KMS-11 (cell line): ENCODE results near the gene PLEKHN1.
"Not testable (repeated sequence)": the region's sequence is repeated elsewhere in the genome, so short reads cannot be mapped to it uniquely, and the experiment has no call there.

Experiments used
- H2AFZ ChIP-seq: fragments of 200-600 bp; sonication (generic); 2 replicates; pipeline ENCODE4 v1.6.1; 2016; ENCODE audit warnings: antibody characterized with exemption, mixed run types, low read depth
- H3K27ac ChIP-seq: fragments of 200-600 bp; sonication (generic); 2 replicates; pipeline ENCODE4 v1.6.1; 2016; ENCODE audit warnings: mild to moderate bottlenecking, mixed run types
- H3K27me3 ChIP-seq: fragments of 200-600 bp; sonication (generic); 2 replicates; pipeline ENCODE4 v1.6.1; 2017; ENCODE audit warnings: mild to moderate bottlenecking, low read depth, mixed run types, moderate library complexity; ENCODE audit not compliant: insufficient read depth
- H3K36me3 ChIP-seq: fragments of 200-600 bp; sonication (generic); 2 replicates; pipeline ENCODE4 v1.6.1; 2017; ENCODE audit warnings: mild to moderate bottlenecking, mixed run types; ENCODE audit not compliant: insufficient read depth
- H3K4me1 ChIP-seq: fragments of 200-600 bp; sonication (generic); 2 replicates; pipeline ENCODE4 v1.6.1; 2016; ENCODE audit warnings: mild to moderate bottlenecking, low read depth, mixed run types; ENCODE audit not compliant: poor library complexity, severe bottlenecking
- H3K4me2 ChIP-seq: fragments of 200-600 bp; sonication (generic); 2 replicates; pipeline ENCODE4 v1.7.0; 2016; ENCODE audit warnings: mild to moderate bottlenecking, mixed run types
- H3K4me3 ChIP-seq: fragments of 200-600 bp; sonication (generic); IDR thresholded peaks from 2 replicates; pipeline ENCODE4 v1.6.1; 2017; ENCODE audit warnings: low read depth, low read length, mixed read lengths; ENCODE audit not compliant: insufficient read depth
- H3K79me2 ChIP-seq: fragments of 200-600 bp; sonication (generic); 2 replicates; pipeline ENCODE4 v1.6.1; 2016; ENCODE audit warnings: low read depth, mixed run types; ENCODE audit not compliant: insufficient read depth
- H3K9ac ChIP-seq: fragments of 200-600 bp; sonication (generic); 2 replicates; pipeline ENCODE4 v1.6.1; 2016; ENCODE audit warnings: mild to moderate bottlenecking, mixed run types
- H4K20me1 ChIP-seq: fragments of 200-600 bp; sonication (generic); 2 replicates; pipeline ENCODE4 v1.6.1; 2016; ENCODE audit warnings: mild to moderate bottlenecking, mixed run types; ENCODE audit not compliant: insufficient read depth
- CTCF ChIP-seq: fragments of 200-600 bp; sonication (generic); conservative IDR thresholded peaks from 2 replicates; pipeline ENCODE4 v1.6.1; 2017; ENCODE audit warnings: low read depth, mild to moderate bottlenecking, antibody characterized with exemption, low read length, moderate library complexity, mixed read lengths

PLEKHN1 gene

DNA sequence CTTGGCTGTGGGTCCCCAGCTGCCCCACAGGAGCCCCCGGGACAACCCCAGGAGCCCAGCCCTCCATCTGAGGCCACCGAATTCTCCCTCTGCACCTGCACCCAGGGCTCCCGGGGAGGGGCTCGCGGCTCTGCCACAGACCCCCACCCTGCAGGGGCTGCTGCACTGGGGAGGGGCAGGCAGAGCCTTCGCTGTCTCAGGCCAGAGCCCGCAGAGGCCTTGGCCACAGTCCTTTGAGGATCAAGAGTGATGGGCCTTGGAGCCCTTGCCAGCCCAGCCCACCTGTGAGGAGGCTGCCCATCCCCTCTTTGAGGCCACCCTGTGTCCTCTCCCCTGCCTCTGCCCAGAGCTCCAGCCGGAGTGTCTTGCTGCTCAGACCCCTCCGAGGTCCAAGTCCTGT is 9.1 kb downstream of the PLEKHN1 start:
- H3K4me2 ChIP-seq = peak overlapping the region; percentile 95; the same call in 1 of the 2 replicates
- H3K4me3 ChIP-seq = no peak overlapping the region
- H3K9ac ChIP-seq = no peak overlapping the region

GRCh38 chr1:975896-976683 is 9.8 kb downstream of the PLEKHN1 start:
- H3K27me3 ChIP-seq = peaks cover 49% of the 10 kb centered on the region
- no peak overlapping the region; the same call in 1 of the 2 replicates for H3K9ac ChIP-seq
- peak overlapping the region; percentile 93 for H2AFZ ChIP-seq
- no peaks in the 10 kb centered on the region for H3K36me3 ChIP-seq
- H3K4me2 ChIP-seq = peak overlapping the region; percentile 95
- H3K4me1 ChIP-seq = peaks cover 13% of the 10 kb centered on the region
- H3K27ac ChIP-seq = no peak overlapping the region
- no peak overlapping the region for H3K4me3 ChIP-seq
- peak; percentile 74 for TF ChIP-seq CTCF
- no peaks in the 10 kb centered on the region for H3K79me2 ChIP-seq
- no peaks in the 10 kb centered on the region for H4K20me1 ChIP-seq

More for the DNA sequence above, 9.1 kb downstream of the PLEKHN1 start:
- Histone ChIP-seq H4K20me1 (no peaks in the 10 kb centered on the region), H3K27me3 (peaks cover 43% of the 10 kb centered on the region), H3K79me2 (no peaks in the 10 kb centered on the region), H2AFZ (peak overlapping the region; percentile 93; the same call in 1 of the 2 replicates), H3K27ac (no peak overlapping the region), H3K4me1 (peaks cover 13% of the 10 kb centered on the region), H3K36me3 (no peaks in the 10 kb centered on the region)
- no peak for TF ChIP-seq CTCF

DNA sequence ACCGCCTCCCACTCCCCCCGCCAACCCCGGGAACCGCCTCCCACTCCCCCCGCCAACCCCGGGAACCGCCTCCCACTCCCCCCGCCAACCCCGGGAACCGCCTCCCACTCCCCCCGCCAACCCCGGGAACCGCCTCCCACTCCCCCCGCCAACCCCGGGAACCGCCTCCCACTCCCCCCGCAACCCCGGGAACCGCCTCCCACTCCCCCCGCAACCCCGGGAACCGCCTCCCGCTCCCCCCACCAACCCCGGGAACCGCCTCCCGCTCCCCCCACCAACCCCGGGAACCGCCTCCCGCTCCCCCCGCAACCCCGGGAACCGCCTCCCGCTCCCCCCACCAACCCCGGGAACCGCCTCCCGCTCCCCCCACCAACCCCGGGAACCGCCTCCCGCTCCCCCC is 10.5 kb downstream of the PLEKHN1 start:
- peaks cover 15% of the 10 kb centered on the region for H3K4me1 ChIP-seq
- peaks cover 56% of the 10 kb centered on the region for H3K27me3 ChIP-seq
- not testable (repeated sequence) for H3K36me3 ChIP-seq, H2AFZ ChIP-seq, H4K20me1 ChIP-seq, H3K4me2 ChIP-seq, H3K79me2 ChIP-seq, H3K4me3 ChIP-seq, H3K27ac ChIP-seq, H3K9ac ChIP-seq

GRCh38 chr1:978069-978834 is 12.0 kb downstream of the PLEKHN1 start:
- H3K79me2 ChIP-seq = no peaks in the 10 kb centered on the region
- H3K4me2 ChIP-seq = no peak overlapping the region
- no peaks in the 10 kb centered on the region for H3K36me3 ChIP-seq
- peaks cover 22% of the 10 kb centered on the region for H3K4me1 ChIP-seq
- no peak overlapping the region for H3K27ac ChIP-seq
- H3K9ac ChIP-seq = no peak overlapping the region
- H3K27me3 ChIP-seq = peaks cover 71% of the 10 kb centered on the region
- TF ChIP-seq CTCF = no peak
- H3K4me3 ChIP-seq = no peak overlapping the region
- no peaks in the 10 kb centered on the region for H4K20me1 ChIP-seq
- H2AFZ ChIP-seq = no peak overlapping the region
